ENCODE measurements around the gene PCNT. TPM values are rescaled to one million over a fixed set of nuclear protein-coding genes. Genes with fewer than 3 reads are reported as not detected.

Gene PCNT
- total and polyA plus RNA-seq, 9 of the 15 experiments (the other 6 are each of a cell fraction or from before 2014, with no cell fraction given), result 9.1 to 53.5 (median 31.3) TPM

DNA sequence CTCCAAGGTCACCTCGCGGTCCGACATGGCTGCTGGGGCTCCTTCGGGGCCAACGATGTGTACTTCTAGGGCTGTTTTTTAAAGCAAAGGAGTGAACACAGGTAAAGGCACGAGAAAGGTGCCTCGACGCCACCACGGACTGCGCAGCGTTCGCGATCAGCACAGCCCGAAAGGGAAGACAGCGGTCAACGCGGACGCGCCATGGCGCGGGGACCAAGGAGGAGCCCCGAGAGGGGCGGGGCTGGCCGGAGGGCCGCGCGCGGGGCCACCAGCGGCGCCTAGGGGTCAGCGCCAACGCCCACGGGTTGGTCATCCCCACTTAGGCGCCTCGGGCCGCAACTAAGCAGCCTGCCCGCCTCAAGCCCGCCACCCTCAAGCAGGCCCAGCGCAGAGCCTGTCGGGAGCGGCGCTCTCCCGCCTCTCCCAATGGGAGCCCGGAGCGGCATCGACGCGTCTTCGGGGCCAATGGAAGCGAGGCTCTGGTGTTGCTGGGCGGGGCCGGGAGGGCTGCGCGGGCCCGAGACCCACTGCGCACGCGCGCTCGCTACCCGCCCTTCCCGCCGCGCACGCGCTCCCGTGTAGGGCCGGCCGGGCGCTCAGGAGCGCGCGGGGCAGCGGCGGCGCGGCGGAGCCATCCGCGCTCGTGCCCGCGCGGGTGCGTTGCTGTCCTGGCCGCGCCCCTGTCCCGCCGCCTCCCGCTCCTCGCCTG, 134.5 kb downstream of the PCNT start, which contains the start of gene DIP2A (continued):
- TF ChIP-seq KDM4B (IDR thresholded peaks at IDR 0.05; ENCODE audit: borderline replicate concordance in 2 of 2, low read depth in 1 of 2) (peak in 1 of 2 experiments; percentile 52; a peak in 1 of 4 replicates), RNF2 (IDR thresholded peaks at IDR 0.05) (peak; percentile 88), ZBTB5 (IDR thresholded peaks at IDR 0.05) (no peak), ZBTB12 (CRISPR knock-in tag; IDR thresholded peaks at IDR 0.05) (peak; percentile 63), SETDB1 (IDR thresholded peaks at IDR 0.05; ENCODE audit: low read length) (peak; percentile 13), GABPB2 (CRISPR knock-in tag; conservative IDR thresholded peaks at IDR 0.05) (no peak), SMAD4 (CRISPR knock-in tag; conservative IDR thresholded peaks at IDR 0.05) (peak; percentile 84), BRD4 (IDR thresholded peaks at IDR 0.05) (peak; percentile 94; the same call in 1 of the 2 replicates), STAG1 (CRISPR knock-in tag; IDR thresholded peaks at IDR 0.05; ENCODE audit: borderline replicate concordance) (no peak), ZNF551 (CRISPR knock-in tag; IDR thresholded peaks at IDR 0.05) (no peak), XRCC3 (IDR thresholded peaks at IDR 0.05) (no peak), WHSC1 (IDR thresholded peaks at IDR 0.05; ENCODE audit: low read length) (no peak), C11orf30 (IDR thresholded peaks at IDR 0.05; ENCODE audit: low read depth) (no peak; the same call in 1 of the 2 replicates), JUND (IDR thresholded peaks at IDR 0.05; ENCODE audit: borderline replicate concordance, low read depth, low read length) (peak; percentile 62; the same call in 1 of the 2 replicates), JUND (tag; IDR thresholded peaks at IDR 0.05; ENCODE audit: borderline replicate concordance, low read depth, low read length) (peak; percentile 22; the same call in 1 of the 3 replicates), RBM17 (IDR thresholded peaks at IDR 0.05; ENCODE audit: borderline replicate concordance, low read depth, low read length) (no peak), ZNF146 (CRISPR knock-in tag; IDR thresholded peaks at IDR 0.05; ENCODE audit: unreplicated experiment) (no peak), RBBP5 (IDR thresholded peaks at IDR 0.05; ENCODE audit: borderline replicate concordance, insufficient read depth, low read length, poor library complexity, severe bottlenecking) (peak; percentile 90), EGR1 (conservative IDR thresholded peaks at IDR 0.05) (peak; percentile 98), SMARCA4 (IDR thresholded peaks at IDR 0.05) (peak; percentile 9; the same call in 1 of the 2 replicates), ZNF77 (CRISPR knock-in tag; IDR thresholded peaks at IDR 0.05) (no peak), FIP1L1 (IDR thresholded peaks at IDR 0.05; ENCODE audit: low read depth, low read length, poor library complexity, severe bottlenecking) (peak; percentile 89), ZNF384 (IDR thresholded peaks at IDR 0.05; ENCODE audit: low read depth, low read length) (no peak), HNRNPH1 (optimal IDR thresholded peaks at IDR 0.05; ENCODE audit: low read depth, low read length) (no peak)
- TF ChIP-seq, protein P1, sequence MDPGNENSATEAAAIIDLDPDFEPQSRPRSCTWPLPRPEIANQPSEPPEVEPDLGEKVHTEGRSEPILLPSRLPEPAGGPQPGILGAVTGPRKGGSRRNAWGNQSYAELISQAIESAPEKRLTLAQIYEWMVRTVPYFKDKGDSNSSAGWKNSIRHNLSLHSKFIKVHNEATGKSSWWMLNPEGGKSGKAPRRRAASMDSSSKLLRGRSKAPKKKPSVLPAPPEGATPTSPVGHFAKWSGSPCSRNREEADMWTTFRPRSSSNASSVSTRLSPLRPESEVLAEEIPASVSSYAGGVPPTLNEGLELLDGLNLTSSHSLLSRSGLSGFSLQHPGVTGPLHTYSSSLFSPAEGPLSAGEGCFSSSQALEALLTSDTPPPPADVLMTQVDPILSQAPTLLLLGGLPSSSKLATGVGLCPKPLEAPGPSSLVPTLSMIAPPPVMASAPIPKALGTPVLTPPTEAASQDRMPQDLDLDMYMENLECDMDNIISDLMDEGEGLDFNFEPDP (CRISPR knock-in tag; IDR thresholded peaks at IDR 0.05), result no peak
